ENCODE measurements around the gene TEKTIP1. TPM values are rescaled to one million over a fixed set of nuclear protein-coding genes. Genes with fewer than 3 reads are reported as not detected.

Gene TEKTIP1
- total and polyA plus RNA-seq, 2 experiments from 2014 or later, result 1.5 TPM; not detected in 1

GRCh38 chr19:3522421-3523360 lies 16.3 kb upstream of the TEKTIP1 start:
- H3K27me3 ChIP-seq, result no peaks in the 10 kb centered on the region
- peaks cover 54% of the 10 kb centered on the region for H3K79me2 ChIP-seq
- 95% methylated on average over 37 of the region's 40 CpGs for WGBS (ENCODE audit: low lambda C conversion rate, missing lambda C conversion rate)
- H3K9me2 ChIP-seq (replicated peaks; ENCODE audit: insufficient read depth), result no peaks in the 10 kb centered on the region
- H3K36me3 ChIP-seq (replicated peaks; ENCODE audit: insufficient read depth, low read depth), result no peaks in the 10 kb centered on the region
- peaks cover 57% of the 10 kb centered on the region for H4K20me1 ChIP-seq (ENCODE audit: insufficient read depth, poor library complexity, severe bottlenecking)
- no peaks in the 10 kb centered on the region for H3K9me3 ChIP-seq (ENCODE audit: low read depth)
- no peak overlapping the region for H3K4me2 ChIP-seq
- TF ChIP-seq CTCF (IDR thresholded peaks at IDR 0.05; ENCODE audit: poor library complexity) (no peak), EZH2 (IDR thresholded peaks at IDR 0.05; ENCODE audit: borderline replicate concordance) (no peak), EZH2phosphoT487 (IDR thresholded peaks at IDR 0.05; ENCODE audit: low read depth, severe bottlenecking, unreplicated experiment) (no peak)
- no peaks in the 10 kb centered on the region for H3K4me1 ChIP-seq (ENCODE audit: insufficient read depth)
- H3K27ac ChIP-seq, result no peak overlapping the region
- no peak for DNase-seq (ENCODE audit: low spot score)
- H2AFZ ChIP-seq, result no peak overlapping the region
- H3K4me3 ChIP-seq, result no peak overlapping the region

GRCh38 chr19:3523361-3524077 lies 15.5 kb upstream of the TEKTIP1 start:
- H3K4me1 ChIP-seq (ENCODE audit: insufficient read depth), result no peaks in the 10 kb centered on the region
- H3K27me3 ChIP-seq, result no peaks in the 10 kb centered on the region
- 91% methylated on average over 21 of the region's 21 CpGs for WGBS (ENCODE audit: low lambda C conversion rate, missing lambda C conversion rate)
- no peaks in the 10 kb centered on the region for H3K9me3 ChIP-seq (ENCODE audit: low read depth)
- H3K4me2 ChIP-seq, result no peak overlapping the region
- H3K79me2 ChIP-seq, result peaks cover 46% of the 10 kb centered on the region
- DNase-seq (ENCODE audit: low spot score), result no peak
- H4K20me1 ChIP-seq (ENCODE audit: insufficient read depth, poor library complexity, severe bottlenecking), result peaks cover 49% of the 10 kb centered on the region
- TF ChIP-seq CTCF (IDR thresholded peaks at IDR 0.05; ENCODE audit: poor library complexity) (no peak), EZH2phosphoT487 (IDR thresholded peaks at IDR 0.05; ENCODE audit: low read depth, severe bottlenecking, unreplicated experiment) (no peak), EZH2 (IDR thresholded peaks at IDR 0.05; ENCODE audit: borderline replicate concordance) (no peak)
- no peak overlapping the region for H3K27ac ChIP-seq
- H2AFZ ChIP-seq, result no peak overlapping the region
- H3K36me3 ChIP-seq (replicated peaks; ENCODE audit: insufficient read depth, low read depth), result no peaks in the 10 kb centered on the region
- H3K9me2 ChIP-seq (replicated peaks; ENCODE audit: insufficient read depth), result no peaks in the 10 kb centered on the region
- no peak overlapping the region for H3K4me3 ChIP-seq

GRCh38 chr19:3524078-3524842 lies 14.7 kb upstream of the TEKTIP1 start:
- H3K79me2 ChIP-seq, result peaks cover 38% of the 10 kb centered on the region
- no peak overlapping the region for H2AFZ ChIP-seq

More at GRCh38 chr19:3524078-3524842, 14.7 kb upstream of the TEKTIP1 start:
- H3K9me2 ChIP-seq (replicated peaks; ENCODE audit: insufficient read depth), result no peaks in the 10 kb centered on the region
- H3K36me3 ChIP-seq (replicated peaks; ENCODE audit: insufficient read depth, low read depth), result no peaks in the 10 kb centered on the region
- H4K20me1 ChIP-seq (ENCODE audit: insufficient read depth, poor library complexity, severe bottlenecking), result peaks cover 41% of the 10 kb centered on the region
- TF ChIP-seq EZH2 (IDR thresholded peaks at IDR 0.05; ENCODE audit: borderline replicate concordance) (no peak), CTCF (IDR thresholded peaks at IDR 0.05; ENCODE audit: poor library complexity) (no peak), EZH2phosphoT487 (IDR thresholded peaks at IDR 0.05; ENCODE audit: low read depth, severe bottlenecking, unreplicated experiment) (no peak)
- H3K27ac ChIP-seq, result no peak overlapping the region
- no peaks in the 10 kb centered on the region for H3K9me3 ChIP-seq (ENCODE audit: low read depth)
- no peaks in the 10 kb centered on the region for H3K27me3 ChIP-seq
- no peak for DNase-seq (ENCODE audit: low spot score)
- no peaks in the 10 kb centered on the region for H3K4me1 ChIP-seq (ENCODE audit: insufficient read depth)
- H3K4me2 ChIP-seq, result no peak overlapping the region
- 97% methylated on average over 32 of the region's 33 CpGs for WGBS (ENCODE audit: low lambda C conversion rate, missing lambda C conversion rate)
- H3K4me3 ChIP-seq, result no peak overlapping the region
